ENCODE data around the gene TPRG1L. TPM values are rescaled to one million over a fixed set of nuclear protein-coding genes. Genes with fewer than 3 reads are reported as not detected.

Gene TPRG1L
- total and polyA plus RNA-seq, 2 of the 4 experiments (the other 2 are of a cell fraction), result 25.3 to 39.5 TPM

DNA sequence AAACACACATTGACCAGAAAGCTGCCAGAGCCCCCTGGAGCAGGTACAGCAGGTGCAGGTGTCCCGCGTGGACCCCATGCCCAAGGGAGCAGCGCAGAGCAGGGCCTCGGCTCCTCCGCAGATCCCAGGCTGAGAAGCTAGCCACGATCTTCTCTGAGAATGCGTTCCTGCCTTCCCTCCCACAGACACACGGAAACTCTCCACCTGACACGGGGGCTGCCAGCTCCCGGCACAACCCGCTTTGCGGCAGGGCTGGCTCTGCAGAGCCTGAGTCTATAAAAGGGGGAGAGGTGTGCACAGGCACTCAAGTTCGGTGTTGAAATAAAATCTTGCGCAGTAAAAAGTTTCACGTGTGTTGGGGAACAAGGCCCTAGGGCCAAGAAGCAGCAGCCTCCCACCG is 23.1 kb upstream of the TPRG1L start:
- Histone ChIP-seq H3K18ac (ENCODE audit: low read depth, low read length) (no peak overlapping the region), H3K56ac (ENCODE audit: extremely low read depth, insufficient read depth, low read length) (no peak overlapping the region), H3K14ac (replicated peaks; ENCODE audit: low read depth, low read length) (no peak overlapping the region), H2AK5ac (ENCODE audit: low read depth, low read length) (no peak overlapping the region), H4K8ac (ENCODE audit: low read depth in 2 of 2, low read length in 2 of 2) (no peak overlapping the region), H2BK20ac (ENCODE audit: low read depth, low read length) (no peak overlapping the region), H2BK15ac (ENCODE audit: low read depth, low read length) (no peak overlapping the region), H3K4me1 (ENCODE audit: control insufficient read depth, insufficient read depth, low read length) (no peaks in the 10 kb centered on the region), H3K79me1 (ENCODE audit: low read depth in 1 of 2, low read length in 2 of 2) (no peaks in the 10 kb centered on the region), H3K4ac (ENCODE audit: low read depth, low read length) (no peak overlapping the region), H4K91ac (ENCODE audit: insufficient read depth, low read depth, low read length) (no peak overlapping the region), H3K9me3 (ENCODE audit: control insufficient read depth, insufficient read depth, low read length) (no peaks in the 10 kb centered on the region), H3K27me3 (ENCODE audit: control insufficient read depth, insufficient read depth, low read length) (peaks cover 12% of the 10 kb centered on the region), H3K36me3 (ENCODE audit: control insufficient read depth, insufficient read depth, low read length) (no peaks in the 10 kb centered on the region), H3K23ac (ENCODE audit: low read depth, low read length) (no peak overlapping the region), H4K20me1 (ENCODE audit: insufficient read depth, low read length) (no peaks in the 10 kb centered on the region), H3K4me3 (ENCODE audit: insufficient read depth, low read depth, low read length) (no peak overlapping the region), H3K9me1 (ENCODE audit: insufficient read depth, low read length) (no peaks in the 10 kb centered on the region; the same call in 1 of the 2 replicates), H3K9ac (ENCODE audit: low read depth, low read length) (no peak overlapping the region), H2AK9ac (replicated peaks; ENCODE audit: low read depth, low read length, poor library complexity) (no peak overlapping the region), H2BK5ac (ENCODE audit: low read depth, low read length, poor library complexity, severe bottlenecking) (no peak overlapping the region), H2BK120ac (ENCODE audit: low read depth, low read length) (no peak overlapping the region), H2AFZ (replicated peaks; ENCODE audit: low read length, poor library complexity) (no peak overlapping the region), H3K27ac (ENCODE audit: insufficient read depth, low read length) (no peak overlapping the region), H4K5ac (ENCODE audit: low read depth, low read length) (no peak overlapping the region), H3K4me2 (ENCODE audit: low read depth, low read length) (no peak overlapping the region)
- in situ Hi-C loops (cut with MboI; ENCODE audit: low sequenced_read_pairs) (no loop called here), intact Hi-C loops (cut with micrococcal nuclease) (no loop called here), dilution Hi-C loops (cut with HindIII; ENCODE audit: low sequenced_read_pairs, unreplicated experiment) (no loop called here)
- 69% methylated on average over 2 of the region's 16 CpGs; no CpG with 5 or more reads in 1 of the 2 experiments for WGBS, 2 experiments (ENCODE audit: extremely low coverage in 2 of 2, insufficient read length in 1 of 2)
- DNase-seq (no peak), ATAC-seq (ENCODE audit: low read depth) (no peak)
- POLR2A ChIA-PET (ENCODE audit: unreplicated experiment), result no interaction called here
- no TSS peak for BruUV-seq (replicated peaks)
- CTCF ChIA-PET, result interaction anchor here (0.7 kb wide), 1 partner anchor 17 kb away, joined by 3 read pairs; no protein-coding TSS in a partner anchor
- TF ChIP-seq RFX5 (IDR thresholded peaks at IDR 0.05; ENCODE audit: low read depth, low read length) (no peak), CHD1 (IDR thresholded peaks at IDR 0.05; ENCODE audit: low read depth, low read length) (no peak), USF2 (IDR thresholded peaks at IDR 0.05; ENCODE audit: low read depth, low read length) (no peak), CEBPB (IDR thresholded peaks at IDR 0.05; ENCODE audit: low read depth, low read length) (no peak), FOS (IDR thresholded peaks at IDR 0.05; ENCODE audit: low read depth, low read length) (no peak), MAFK (IDR thresholded peaks at IDR 0.05; ENCODE audit: low read depth, low read length) (no peak), NFE2L2 (IDR thresholded peaks at IDR 0.05; ENCODE audit: low read depth, low read length) (no peak), MAZ (IDR thresholded peaks at IDR 0.05; ENCODE audit: borderline replicate concordance, low read depth, low read length) (no peak), POLR2A (IDR thresholded peaks at IDR 0.05; ENCODE audit: low read depth, low read length) (no peak), SMC3 (IDR thresholded peaks at IDR 0.05; ENCODE audit: low read depth, low read length) (no peak), MXI1 (IDR thresholded peaks at IDR 0.05; ENCODE audit: borderline replicate concordance, low read depth, low read length) (no peak), BHLHE40 (IDR thresholded peaks at IDR 0.05; ENCODE audit: low read depth, low read length) (no peak), RAD21 (IDR thresholded peaks at IDR 0.05; ENCODE audit: low read length) (no peak), RCOR1 (IDR thresholded peaks at IDR 0.05; ENCODE audit: insufficient replicate concordance, low read length) (no peak), CTCF (conservative IDR thresholded peaks at IDR 0.05; ENCODE audit: low read depth, low read length) (no peak)
- TF ChIP-seq, protein P1, sequence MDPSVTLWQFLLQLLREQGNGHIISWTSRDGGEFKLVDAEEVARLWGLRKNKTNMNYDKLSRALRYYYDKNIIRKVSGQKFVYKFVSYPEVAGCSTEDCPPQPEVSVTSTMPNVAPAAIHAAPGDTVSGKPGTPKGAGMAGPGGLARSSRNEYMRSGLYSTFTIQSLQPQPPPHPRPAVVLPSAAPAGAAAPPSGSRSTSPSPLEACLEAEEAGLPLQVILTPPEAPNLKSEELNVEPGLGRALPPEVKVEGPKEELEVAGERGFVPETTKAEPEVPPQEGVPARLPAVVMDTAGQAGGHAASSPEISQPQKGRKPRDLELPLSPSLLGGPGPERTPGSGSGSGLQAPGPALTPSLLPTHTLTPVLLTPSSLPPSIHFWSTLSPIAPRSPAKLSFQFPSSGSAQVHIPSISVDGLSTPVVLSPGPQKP (IDR thresholded peaks at IDR 0.05; ENCODE audit: borderline replicate concordance, low read depth, low read length), result no peak

Data from IMR-90 (cell line).